Bronchial smooth muscle cell (primary cell): ENCODE measurements around the gene NEK7. TPM values are rescaled to one million over a fixed set of nuclear protein-coding genes. Genes with fewer than 3 reads are reported as not detected.

ENCODE experiments used
- total RNA-seq: library from RNA; depleted of rRNA; stranded (reverse); fragments of >200 nt; gene quantifications from 2 replicates; pipeline ENCODE4 v1.2.1, GENCODE V29; 2014

Gene NEK7
- total RNA-seq = 50.3 and 64.5 TPM in 2 replicates

GRCh38 chr1:198156745-198157240 lies at the start of gene NEK7:
NEK7 (plus strand) TSS chr1:198156998; CDS start chr1:198232581, 75,583 bp downstream.

Other genes starting within 250 kb of the NEK7 start
- gene LHX9, start 239.6 kb upstream of the NEK7 start, total RNA-seq = not detected in 2 replicates